Measurements from ENCODE around the gene CCSER1.

The CCSER1 gene

DNA sequence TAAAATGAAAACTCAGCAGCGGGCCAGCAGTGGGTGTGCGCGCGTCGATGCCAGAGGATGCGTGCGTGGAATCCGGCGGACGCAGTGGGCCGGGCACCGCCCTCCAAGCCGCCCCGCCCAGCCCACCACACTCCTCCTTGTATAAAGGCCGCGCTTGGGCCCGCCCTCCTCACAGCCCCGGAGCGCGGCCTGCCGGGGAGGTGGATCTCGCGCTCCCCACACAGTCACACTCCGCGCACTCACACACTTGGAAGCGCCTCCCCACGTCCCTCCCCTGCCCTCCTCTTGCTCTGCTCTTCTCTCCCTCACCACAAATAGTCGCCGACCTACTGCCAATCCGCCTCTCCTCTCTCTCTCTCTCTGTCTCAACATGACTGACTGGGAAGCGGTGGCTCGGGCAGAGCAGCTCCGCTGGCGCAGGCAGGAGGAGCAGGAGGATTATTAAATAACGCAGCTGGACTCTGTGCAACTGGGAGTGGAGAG lies at the start of gene CCSER1:
Gene CCSER1, plus strand, starts transcription at position 172 of the 483 bp plus-strand sequence.
- in situ Hi-C loops (cut with MboI; ENCODE audit: low pct_unique_long_range_greater_than_20kb, low sequenced_read_pairs), result no loop called here
- DNase-seq, result peak; percentile 82

DNA sequence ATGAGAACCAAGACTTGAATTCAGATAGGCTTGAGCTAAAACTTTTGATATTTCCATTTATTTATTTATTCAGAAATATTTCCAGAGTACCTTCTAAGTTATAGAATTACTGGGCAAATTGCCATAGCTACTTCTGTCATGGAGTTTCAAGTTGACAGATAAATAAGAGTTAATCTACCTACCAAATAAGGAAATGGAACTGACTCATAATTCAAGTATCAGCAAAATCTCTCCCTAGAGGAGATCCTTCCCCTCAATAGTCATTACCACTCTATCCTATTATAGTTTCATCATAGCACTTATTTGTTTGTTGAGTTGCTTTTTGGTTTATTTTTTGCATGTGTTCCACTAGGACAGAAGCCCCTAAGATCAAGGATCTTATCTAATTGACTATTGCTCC lies 48.8 kb upstream of the CCSER1 start:
- no peak for DNase-seq
- in situ Hi-C loops (cut with MboI; ENCODE audit: low pct_unique_long_range_greater_than_20kb, low sequenced_read_pairs), result no loop called here

DNA sequence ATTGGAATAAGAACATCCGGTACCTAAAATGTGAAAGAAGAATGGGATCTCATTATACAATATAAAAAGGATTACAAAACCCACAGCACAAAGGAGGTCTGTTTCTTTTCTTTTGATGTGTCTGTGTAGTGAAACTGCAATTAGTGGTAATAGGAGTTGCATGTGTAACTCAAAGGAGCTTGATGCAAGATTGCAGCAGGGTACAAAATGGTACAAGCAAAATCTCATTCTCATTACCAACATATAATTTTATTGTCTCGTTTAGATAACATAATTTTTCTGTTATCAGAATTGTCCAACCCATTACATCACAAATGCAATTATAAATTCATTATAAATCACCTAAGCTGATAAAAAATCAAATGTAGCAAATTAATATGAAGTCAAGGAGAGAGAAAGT lies 47.1 kb upstream of the CCSER1 start:
- in situ Hi-C loops (cut with MboI; ENCODE audit: low pct_unique_long_range_greater_than_20kb, low sequenced_read_pairs), result no loop called here
- DNase-seq, result no peak

DNA sequence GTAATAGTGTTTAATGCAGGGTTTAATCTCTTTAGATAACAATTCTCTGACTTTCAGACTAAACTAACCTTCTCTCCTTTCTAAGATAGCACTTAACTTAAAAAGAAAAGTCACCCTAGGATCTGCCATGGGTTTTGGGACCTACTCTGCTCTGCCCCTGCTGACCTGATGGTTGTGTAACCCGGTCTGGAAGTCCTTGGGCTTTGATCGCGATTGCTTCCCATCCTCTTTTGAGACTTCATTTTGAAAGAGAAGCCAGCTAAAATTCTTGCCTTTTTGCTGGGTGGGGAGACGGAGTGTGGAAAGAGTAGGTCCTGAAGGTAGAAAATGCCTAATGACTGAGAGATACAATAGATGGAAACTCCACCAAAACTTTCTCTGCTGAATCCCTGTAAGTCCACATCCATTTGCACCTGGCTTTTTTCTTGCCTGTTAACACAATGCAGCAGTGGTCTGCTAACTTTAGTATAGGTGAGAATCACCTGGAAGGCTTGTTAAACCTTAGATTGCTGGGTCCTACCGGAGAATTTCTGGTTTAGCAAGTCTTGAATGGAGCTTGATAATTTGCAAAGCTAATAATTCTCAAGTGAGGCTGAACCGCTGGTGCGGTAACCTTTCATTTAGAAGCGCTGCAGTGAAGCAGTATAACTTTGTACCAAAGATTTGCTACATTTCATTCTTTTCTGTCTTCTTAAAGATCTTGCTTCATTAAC lies 45.6 kb upstream of the CCSER1 start:
- DNase-seq, result no peak
- in situ Hi-C loops (cut with MboI; ENCODE audit: low pct_unique_long_range_greater_than_20kb, low sequenced_read_pairs), result no loop called here

DNA sequence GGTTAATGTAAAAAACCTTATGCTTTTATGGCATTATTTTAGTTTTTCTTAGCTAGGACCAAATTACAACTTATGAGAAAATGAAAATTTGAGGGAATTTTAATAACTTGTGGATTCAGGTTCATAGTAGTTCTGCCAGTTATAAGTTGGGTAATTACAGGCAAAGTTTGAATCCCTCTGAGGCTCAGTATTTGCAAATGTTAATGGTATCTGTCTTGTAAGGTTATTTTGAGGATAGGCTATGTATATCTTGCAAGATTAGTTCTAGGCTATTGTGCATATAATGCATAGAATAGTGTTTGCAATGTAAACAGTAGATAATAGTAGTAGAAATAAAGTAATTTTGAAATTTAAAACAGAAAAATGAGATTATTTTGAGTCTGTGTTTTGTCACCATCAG lies 44.7 kb upstream of the CCSER1 start:
- in situ Hi-C loops (cut with MboI; ENCODE audit: low pct_unique_long_range_greater_than_20kb, low sequenced_read_pairs), result no loop called here
- DNase-seq, result no peak

DNA sequence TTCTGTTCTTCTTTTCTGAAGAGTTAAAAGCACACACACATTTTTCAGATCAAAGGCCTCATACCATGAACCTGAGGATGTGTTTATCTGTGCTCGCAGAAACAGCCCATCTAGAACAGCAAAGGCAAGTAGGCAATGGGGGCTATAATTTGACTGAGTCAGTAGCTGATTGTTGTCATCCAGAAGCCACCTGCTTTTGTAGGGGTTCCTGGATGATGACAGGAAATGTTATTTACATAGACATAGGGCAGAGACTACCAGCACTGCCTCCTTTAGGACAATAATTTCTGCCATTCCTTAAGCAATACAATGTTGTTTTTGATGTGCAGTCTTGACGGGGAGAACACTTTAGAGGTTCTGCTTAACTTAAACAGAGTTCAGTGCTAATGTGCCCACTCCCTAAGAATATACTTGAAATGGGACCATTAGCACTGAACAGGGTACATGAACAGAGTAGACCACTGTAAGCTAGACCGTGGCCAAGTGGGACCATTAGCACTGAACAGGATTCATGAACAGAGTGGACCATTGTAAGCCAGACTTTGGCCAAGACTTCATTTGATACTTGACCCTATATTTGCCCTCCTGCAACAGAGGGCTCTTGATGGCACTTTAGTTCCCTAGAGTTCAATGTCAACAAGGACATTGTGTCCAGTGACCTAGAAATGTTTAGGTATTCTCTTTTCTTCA lies 42.8 kb upstream of the CCSER1 start:
- in situ Hi-C loops (cut with MboI; ENCODE audit: low pct_unique_long_range_greater_than_20kb, low sequenced_read_pairs), result no loop called here
- DNase-seq, result no peak

DNA sequence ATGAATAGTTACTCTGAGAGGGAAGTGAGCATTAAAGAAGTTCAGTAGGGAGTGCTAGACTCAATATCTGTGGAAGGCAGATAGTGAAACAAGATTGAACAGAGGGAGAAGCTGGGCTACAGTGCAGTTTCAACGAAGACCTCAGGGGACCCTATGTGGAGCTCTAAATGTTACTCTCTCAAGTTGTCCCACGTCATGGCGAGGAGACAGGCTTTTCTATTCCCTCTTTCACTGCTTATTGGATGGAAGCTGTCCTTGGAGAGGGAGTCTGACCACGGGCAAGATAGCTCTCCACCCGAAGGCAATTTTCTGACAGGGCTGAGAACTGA lies 42.3 kb upstream of the CCSER1 start:
- no peak for DNase-seq
- in situ Hi-C loops (cut with MboI; ENCODE audit: low pct_unique_long_range_greater_than_20kb, low sequenced_read_pairs), result no loop called here

DNA sequence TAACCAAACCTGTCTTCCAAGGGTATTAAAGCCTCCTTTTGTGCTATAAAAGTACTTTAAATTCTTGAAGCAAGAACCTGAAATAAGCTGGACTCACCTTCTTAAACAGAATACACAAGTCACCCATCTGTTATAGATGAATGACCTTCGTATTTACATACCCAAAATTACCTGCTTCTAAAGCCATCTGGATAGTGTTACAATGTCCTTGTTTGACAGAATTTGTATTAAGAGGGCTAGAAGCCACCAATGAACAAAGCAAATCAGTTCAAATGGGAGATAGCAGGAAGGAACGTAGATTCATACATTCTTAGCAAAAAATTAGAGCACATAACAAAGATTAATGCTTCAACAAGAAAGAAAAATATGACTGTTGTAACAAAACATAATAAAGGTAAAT lies 33.7 kb upstream of the CCSER1 start:
- no peak for DNase-seq
- in situ Hi-C loops (cut with MboI; ENCODE audit: low pct_unique_long_range_greater_than_20kb, low sequenced_read_pairs), result no loop called here

DNA sequence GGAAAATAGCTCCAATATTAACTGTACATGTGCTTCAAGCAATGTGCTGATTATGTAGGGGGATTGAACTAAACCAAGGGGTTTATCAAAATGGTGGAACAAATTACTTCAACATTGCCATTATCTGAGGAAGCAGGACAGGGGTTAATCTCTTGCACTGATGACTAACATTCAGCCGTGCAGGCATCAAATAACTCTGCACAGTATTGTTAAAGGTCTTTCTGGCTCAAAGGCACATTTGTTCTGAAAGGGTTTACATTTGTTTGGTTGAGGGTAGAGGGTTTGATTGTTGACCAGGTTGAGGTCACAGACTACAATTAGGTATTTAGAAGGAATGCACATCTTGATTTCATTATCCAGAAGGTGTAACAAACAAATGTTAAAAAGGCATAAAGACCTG lies 32.2 kb upstream of the CCSER1 start:
- in situ Hi-C loops (cut with MboI; ENCODE audit: low pct_unique_long_range_greater_than_20kb, low sequenced_read_pairs), result no loop called here
- no peak for DNase-seq

DNA sequence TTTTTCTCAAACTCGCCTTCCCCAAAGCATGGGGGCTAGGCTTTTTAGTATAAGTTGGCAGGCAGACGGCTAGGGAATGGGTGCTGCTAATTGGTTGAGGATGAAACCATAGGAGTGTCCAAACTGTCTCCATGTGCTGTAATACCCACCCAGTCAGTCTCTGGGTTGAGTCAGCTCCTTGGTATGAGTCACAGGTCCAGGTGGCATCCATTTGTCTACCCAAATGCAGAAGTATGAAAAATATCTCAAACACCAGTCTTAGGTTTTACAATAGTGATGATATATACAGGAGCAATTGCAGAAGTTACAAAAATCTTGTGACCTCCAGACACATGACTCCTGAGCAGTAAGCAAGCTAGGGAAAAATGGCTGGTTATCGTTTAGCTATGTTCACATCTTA lies 27.4 kb upstream of the CCSER1 start:
- DNase-seq, result peak; percentile 21
- in situ Hi-C loops (cut with MboI; ENCODE audit: low pct_unique_long_range_greater_than_20kb, low sequenced_read_pairs), result no loop called here

DNA sequence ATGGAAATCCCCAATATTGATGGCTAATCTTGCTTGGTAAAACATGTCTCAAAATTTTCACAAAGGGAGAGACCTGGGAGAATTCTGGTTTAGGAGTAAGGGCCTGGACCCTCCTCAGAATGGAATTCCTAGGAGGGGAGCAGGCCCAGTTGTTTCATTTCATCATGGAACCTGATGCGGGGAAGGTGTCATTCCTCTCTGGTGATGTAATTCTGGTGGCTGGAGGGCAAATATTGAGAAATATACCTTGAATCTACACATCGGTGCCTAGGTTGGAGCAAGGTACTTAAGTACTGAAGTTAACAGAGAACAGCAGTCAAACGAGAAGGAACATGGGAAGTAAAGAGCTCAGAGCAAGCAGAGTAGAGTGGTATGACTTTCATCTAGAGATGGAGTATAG lies 23.2 kb upstream of the CCSER1 start:
- in situ Hi-C loops (cut with MboI; ENCODE audit: low pct_unique_long_range_greater_than_20kb, low sequenced_read_pairs), result no loop called here
- DNase-seq, result no peak

DNA sequence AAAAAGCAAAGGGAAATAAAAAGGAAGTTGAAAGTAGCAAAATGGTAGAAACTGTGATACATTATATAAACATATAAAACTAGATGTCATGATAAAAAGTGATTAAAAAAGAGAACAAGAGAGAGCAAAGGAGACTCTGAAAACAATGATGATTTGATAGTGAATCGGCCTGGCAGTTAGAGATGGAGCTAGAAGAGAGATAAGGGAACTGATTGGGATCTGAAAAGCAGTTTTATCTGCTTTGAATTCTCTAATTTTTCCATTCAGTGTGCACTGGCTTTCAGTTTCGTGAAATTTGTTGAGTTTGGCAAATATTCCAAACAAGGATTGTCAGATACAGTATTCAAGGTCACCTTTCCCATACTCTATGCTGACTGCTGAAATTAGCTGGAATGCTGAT lies 21.9 kb upstream of the CCSER1 start:
- in situ Hi-C loops (cut with MboI; ENCODE audit: low pct_unique_long_range_greater_than_20kb, low sequenced_read_pairs), result no loop called here
- no peak for DNase-seq

DNA sequence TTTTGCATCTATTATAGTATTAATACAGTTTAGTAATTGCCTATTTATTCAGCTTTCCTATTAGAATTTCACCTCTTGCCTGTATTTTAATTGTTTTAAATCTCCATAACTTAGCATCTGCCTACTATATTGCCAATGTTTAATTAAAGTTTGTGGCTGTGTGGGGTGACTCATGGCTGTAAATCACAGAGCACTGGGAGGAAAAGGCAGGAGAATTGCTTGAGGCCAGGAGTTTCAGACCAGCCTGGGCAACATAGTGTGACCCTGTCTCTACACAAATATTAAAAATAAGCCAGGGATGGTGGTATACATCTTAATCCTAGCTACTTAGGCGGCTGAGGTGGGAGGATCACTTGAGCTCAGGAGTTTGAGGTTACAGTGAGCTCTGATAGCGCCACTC lies 14.5 kb upstream of the CCSER1 start:
- DNase-seq, result no peak
- in situ Hi-C loops (cut with MboI; ENCODE audit: low pct_unique_long_range_greater_than_20kb, low sequenced_read_pairs), result no loop called here

DNA sequence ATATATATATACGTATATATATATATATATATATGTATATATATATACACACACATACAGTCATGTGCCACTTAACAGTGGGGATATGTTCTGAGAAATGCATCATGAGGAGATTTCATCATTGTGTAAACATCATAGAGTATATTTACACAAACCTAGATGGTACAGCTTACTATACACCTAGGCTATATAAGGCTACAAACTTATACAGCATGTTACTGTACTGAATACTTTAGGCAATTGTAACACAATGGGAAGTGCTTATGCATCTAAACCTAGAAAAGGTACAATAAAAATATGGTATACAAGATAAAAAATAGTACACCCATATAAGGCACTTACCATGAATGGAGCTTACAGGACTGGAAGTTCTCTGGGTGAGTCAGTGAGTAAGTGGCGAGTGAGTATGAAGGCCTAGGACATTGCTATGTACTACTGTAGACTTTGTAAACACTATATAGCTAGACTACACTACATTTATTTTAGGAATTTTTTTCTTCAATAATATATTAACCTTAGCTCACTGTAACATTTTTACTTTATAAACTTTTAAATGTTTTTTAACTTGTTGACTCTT lies 13.2 kb upstream of the CCSER1 start:
- no peak for DNase-seq
- in situ Hi-C loops (cut with MboI; ENCODE audit: low pct_unique_long_range_greater_than_20kb, low sequenced_read_pairs), result no loop called here

DNA sequence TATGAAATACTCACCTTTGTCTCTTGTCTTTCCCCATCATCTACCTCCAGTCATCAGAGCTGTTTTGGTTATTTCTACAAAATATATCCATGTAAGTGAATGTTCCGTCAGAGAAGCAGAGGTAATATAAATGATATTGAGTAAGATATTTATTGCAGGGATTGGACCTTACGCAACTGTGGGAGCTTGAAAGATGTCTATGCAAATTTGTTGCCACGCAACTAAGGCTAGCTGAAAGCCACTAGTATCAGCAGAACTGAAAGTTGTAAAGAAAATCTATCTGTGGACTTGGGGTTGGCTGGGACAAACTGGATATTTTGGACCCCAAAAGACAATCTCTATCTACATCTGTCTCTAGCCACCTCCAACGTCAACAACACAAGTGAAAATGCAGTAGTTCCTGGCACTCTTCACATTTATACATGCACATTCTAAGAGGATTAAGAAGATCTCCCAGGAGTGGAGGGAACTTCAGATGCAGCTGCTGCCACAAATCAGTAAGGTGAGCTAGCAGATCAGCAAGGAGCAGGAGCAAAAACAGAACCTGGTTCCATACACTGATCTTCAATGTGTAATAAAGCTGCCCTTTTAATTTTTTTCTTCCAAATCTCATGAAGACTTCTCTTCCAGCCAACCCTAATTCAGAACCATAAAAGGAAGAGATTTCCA lies 8.5 kb upstream of the CCSER1 start:
- in situ Hi-C loops (cut with MboI; ENCODE audit: low pct_unique_long_range_greater_than_20kb, low sequenced_read_pairs), result no loop called here
- DNase-seq, result no peak

DNA sequence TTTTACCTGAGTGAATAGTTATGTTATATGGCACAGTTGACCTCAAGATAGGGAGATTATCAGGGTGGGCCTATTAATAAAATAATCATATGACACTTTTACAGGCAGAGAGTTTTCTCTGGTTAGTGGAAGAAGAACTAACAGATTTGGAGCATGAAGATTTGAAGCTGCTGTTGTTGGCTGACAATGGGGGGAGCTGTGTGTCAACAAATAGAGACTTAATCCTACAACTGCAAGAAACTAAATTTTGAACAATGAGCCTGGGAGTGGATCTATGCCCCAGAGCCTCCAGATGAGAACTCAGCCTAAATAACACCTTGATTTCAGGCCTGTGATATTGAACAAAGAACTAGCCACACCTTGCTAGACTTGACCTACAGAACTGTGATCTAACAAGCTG lies 7.2 kb upstream of the CCSER1 start:
- in situ Hi-C loops (cut with MboI; ENCODE audit: low pct_unique_long_range_greater_than_20kb, low sequenced_read_pairs), result no loop called here
- DNase-seq, result peak; percentile 5

DNA sequence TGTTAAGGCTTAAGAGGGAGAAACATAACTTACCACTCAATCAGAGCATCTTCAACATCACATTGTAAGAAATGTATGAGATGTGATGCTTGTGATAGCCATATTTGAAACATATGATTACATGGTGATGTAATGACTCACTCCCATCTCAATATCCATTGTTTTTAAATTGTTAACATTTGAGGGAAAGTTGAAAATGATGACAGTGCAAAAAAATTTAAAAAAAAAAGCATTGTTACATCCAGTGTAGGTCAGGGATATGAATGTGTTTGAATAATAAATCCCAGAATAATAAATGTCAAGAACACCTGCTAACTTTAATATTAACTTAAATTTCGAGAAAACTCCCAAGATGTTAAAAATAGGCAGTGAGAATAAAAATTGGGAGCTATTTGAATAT lies 6.4 kb upstream of the CCSER1 start:
- no peak for DNase-seq
- in situ Hi-C loops (cut with MboI; ENCODE audit: low pct_unique_long_range_greater_than_20kb, low sequenced_read_pairs), result no loop called here

DNA sequence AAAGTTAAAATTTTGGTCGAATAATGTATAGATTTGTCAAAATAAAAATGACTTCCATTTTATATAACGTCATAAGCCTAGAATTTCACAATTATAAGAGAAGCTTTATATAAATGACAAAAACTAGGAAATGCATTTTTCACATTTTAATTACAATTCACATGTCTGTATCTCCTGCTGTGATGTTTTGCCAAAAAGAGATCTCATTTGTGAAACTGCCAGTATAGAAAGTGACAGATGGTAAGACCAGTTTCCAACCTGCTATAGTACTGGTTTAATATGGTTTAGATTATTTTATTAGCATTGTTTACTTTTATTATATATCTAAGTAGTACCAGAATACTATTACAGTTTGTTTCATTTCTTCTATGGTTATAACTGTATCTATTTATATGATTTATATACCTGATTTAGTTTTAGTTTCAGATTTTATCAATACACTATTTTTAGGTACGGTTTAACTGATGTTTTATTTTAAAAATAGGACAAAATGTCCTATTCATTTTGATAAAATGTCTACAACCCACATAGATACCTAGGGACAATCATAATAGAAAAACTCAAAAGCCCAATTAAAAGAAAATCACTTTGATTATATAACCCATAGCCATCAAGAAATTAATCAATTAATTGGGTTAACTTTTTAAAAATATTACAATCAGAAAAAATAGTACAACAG lies 5.4 kb upstream of the CCSER1 start:
- in situ Hi-C loops (cut with MboI; ENCODE audit: low pct_unique_long_range_greater_than_20kb, low sequenced_read_pairs), result no loop called here
- no peak for DNase-seq

DNA sequence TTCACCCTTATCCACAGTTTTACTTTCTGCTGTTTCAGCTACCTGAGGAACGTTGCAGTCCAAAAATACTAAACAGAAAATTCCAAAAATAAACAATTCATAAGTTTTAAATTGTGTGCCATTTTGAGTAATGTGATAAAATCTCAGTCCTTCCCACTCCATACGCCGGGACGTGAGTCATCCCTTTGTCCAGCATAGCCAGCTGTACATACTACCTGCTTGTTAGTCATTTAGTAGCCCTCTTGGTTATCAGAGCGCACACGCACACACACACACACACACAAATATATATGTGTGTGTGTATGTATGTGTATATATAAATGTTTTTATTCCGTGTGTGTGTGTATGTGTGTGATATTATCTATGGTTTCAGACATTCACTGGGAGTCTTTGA lies 4.8 kb upstream of the CCSER1 start:
- in situ Hi-C loops (cut with MboI; ENCODE audit: low pct_unique_long_range_greater_than_20kb, low sequenced_read_pairs), result no loop called here
- no peak for DNase-seq

DNA sequence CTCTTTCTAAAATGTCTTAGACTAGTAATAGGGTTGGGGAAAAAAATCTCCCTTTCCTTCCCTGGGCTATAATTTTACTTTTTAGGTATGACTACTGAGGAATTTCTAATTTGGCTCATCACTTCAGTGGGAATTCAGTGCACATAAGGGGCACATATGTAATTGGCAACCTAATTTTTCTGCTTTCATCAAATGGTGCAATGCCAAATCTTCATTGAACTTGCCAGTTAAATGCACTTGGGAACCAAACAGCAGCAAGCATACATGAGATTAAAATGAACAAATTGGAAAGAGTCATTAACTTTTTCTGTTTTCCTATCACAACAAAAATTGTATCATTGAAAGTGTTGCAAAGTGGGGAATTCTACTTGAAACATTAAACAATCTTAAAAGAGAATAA lies 2.9 kb upstream of the CCSER1 start:
- DNase-seq, result no peak
- in situ Hi-C loops (cut with MboI; ENCODE audit: low pct_unique_long_range_greater_than_20kb, low sequenced_read_pairs), result no loop called here
